ENCODE measurements around the gene ANK3.

The ANK3 gene

DNA sequence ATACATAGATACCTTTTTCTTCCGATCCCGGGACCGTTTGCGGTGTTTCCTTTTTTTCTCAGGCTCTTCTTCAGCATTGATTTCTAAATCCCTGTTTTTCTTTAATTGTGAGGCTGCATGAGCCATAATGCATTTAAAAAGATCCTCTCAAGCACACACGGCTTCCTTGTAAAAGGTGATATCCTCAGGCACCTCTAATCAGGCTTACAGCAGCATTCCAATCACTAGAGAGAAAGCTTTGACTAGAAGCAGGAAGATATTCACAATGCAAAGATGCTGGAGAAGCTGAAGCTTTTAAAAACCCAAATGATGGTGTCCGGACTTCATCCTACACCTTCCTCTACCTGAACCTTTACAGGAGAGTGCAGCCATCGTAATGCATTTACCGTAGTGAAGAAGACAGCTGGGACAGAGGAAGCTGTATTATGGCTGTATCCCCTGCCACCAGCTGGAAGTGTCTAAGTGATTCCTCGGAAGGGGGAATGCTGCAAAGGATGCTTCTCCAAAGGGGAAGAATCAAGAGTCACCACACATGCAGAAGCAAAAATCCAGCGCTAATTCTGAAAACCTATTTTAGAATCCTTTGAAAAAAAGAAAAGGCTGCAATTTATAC lies at the start of gene ANK3:
Gene ANK3 (minus strand): TSS at position 463 of the 613 bp plus-strand sequence. CDS start 337 bp downstream, at position 126.
- no peak for DNase-seq (ENCODE audit: low read depth)

DNA sequence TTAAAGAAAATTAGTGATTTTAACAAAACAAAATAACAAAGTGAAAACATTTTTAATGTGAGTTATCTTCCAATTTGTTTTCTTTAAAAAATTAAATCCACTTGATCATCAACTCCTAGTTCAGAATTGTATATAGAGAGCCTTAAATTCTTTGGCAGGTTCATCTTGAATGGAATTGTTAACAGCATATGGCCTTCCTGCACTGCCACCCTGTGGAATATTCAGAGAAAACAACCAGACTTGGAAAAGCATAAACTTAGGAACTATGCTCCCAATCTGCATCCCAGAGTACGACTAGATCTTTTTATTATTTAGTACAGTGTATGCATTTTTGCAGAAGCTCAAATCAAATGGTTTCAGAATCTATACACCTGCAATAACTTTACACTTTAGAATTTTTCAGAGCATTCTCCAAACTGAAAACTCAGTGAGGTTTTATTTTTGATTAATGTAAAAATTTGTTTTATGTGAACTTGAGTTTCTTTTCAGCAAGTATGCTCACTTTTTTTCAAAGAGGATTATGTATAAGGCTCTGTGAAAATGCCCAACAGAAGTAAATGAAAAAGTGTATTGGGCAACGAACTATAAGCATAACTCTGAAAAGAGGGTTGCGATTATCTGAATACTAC lies 44.9 kb upstream of the ANK3 start:
- DNase-seq (ENCODE audit: low read depth), result peak; percentile 69

DNA sequence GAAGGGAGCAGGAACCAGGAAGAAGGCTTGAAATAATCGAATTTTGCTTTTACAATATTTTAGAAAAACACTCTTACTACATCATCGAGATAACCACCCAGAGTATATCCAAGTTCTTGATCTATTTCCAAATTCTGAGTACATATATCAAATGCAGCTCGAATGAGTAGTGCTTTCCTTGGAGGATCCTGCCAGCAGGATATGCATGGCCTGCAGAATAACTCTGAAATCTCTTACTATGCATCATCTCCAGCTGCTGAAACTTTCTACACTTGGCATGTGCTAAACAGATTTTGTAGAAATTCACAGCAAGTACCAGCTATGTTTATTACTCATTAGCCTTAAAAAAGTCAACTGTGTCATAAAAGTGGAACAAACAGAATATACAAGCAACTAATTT lies 44.0 kb upstream of the ANK3 start:
- DNase-seq (ENCODE audit: low read depth), result peak; percentile 78

DNA sequence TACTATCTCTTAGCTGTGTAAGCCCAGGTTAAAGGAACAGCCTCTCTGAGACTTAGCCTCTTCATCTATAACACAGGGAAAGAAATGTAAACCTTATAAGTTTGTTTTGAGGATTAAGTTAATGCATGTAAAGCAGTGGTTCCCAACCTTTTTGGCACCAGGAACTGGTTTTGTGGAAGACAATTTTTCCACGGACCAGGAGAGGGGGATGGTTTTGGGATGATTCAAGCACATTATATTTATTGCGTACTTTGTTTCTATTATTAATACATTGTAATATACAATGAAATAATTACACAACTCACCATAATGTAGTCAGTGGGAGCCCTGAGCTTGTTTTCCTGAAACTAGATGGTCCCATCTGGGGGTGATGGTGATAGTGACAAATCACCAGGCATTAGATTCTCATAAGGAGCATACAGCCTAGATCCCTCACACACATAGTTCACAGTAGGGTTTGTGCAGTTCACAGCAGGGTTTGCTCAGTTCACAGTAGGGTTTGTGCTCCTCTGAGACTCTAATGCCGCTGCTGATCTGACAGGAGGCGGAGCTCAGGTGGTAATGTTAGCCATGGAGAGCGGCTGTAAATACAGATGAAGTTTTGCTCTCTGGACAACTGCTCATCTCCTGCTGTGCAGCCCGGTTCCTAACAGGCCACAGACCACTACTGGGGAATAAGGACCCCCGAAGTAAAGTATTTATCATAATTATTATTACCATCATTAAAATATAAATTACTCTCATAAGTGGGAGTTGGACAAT lies 41.3 kb upstream of the ANK3 start:
- peak; percentile 29 for DNase-seq (ENCODE audit: low read depth)

DNA sequence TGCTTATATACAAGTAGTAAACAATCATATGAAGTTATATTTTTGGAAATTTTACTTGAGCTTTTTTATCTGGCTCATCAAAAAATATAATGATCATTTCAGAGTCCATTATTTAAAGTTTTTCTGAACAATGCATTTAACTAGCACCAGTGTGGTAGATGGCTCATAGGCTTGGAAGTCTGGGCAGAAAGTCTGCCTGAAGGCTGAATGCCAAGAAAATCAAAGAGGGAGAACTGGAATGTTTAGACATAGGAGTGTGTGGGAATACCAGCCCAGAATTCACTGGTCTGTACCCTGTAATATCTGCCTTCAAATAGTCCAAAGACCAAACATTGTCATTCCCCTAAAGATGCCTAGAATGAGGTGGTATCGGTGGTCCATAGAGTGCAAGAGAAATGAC lies 40.3 kb upstream of the ANK3 start:
- DNase-seq (ENCODE audit: low read depth), result peak; percentile 92

DNA sequence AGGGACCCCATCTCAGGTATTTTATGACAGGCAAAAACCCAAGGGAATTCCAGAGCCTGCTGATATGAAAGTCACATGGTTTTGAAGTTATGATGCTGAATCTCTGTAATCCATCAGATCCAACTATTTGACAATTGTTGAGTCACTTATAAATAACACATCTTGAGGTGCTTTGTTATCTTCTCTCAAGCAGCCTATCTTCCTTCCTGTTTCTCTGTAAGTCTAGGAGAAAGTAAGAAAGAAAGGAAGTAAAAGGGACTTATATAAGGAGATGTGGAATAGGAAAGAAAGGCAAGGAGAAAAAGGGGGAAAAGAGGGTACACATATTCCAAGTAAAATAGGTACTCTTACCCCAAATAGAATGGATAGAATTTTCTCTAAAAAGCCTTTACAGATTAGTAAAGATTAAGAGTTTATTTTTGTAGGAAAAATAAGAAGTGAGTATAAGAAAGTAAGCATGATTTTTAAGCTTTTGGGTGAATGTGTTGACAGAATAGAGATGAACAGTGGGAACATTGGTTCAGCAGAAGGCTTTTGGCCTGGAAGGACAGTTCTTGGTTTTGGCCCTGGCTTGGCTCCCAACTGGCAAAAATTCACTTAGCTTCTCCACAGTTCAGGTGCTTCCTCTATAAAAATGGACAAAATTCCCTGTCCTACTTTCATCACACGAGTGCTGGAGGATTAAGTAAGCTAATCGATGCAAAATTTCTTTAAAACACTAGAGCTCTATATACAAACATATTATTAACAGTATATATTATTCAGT lies 39.6 kb upstream of the ANK3 start:
- no peak for DNase-seq (ENCODE audit: low read depth)

DNA sequence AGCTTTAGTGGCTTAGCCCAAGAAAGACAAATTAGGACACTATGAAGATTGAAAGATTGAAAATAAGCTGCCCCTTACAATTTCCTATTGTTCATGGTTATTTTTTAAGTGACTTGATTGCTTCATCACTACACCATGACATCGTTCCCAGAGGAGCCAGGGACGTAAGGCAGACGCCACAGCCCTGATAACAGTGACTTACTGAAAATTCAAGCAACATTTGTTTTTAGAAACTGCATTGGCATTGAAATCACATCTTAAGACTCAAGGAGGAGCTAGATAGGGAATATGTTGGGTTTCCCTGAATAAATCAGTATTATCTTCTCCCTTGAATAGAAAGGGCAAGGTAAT lies 38.7 kb upstream of the ANK3 start:
- no peak for DNase-seq (ENCODE audit: low read depth)

DNA sequence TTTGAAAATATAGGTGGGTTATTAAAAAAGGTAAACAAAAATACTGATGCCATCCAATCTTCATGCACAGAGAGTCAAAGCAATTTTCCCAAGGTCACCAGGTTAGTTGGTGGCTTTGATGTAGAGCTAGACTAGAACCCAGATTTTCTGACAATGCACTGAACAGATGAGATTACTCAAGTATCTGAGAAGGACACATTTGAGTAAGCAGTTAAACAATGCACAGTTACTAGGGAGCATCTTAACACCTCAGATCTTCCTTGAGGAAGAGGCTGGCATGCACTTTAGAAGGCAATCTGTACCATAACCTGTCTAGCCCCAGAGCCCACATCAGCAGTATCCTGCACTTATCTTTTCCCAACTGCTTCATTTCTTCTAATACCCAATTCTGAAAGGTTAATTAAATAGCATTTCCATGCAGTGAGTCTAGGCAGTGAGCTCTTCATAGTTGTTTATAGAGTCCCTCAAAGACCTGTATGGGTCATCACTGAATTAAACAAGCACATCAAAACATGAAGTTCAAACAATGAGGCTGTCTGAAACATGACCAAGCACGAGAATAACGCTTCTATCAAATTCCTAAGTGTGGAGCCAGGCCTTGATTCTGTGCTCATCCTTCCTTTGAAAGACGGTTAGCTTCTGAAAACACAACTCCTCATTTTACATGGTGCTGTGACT lies 38.2 kb upstream of the ANK3 start:
- peak; percentile 59 for DNase-seq (ENCODE audit: low read depth)

DNA sequence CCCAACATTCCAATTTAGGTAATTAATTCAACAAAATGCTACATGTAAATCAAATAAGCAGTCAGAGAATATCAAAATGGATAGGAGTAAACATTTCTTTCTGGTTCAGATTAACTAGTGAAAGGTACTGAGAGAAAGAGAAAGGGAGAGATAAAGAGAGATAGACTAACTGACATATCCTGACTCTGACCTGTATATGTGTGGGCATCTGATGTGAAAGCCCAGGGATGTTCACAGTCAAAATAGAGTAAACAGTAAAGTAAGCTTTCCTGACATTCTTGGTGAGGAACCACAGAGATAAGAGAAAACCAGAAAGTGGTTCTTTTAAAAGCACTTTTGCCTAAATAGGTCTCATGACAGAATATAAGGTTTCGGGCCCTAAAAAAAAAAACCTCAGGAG lies 37.5 kb upstream of the ANK3 start:
- no peak for DNase-seq (ENCODE audit: low read depth)

DNA sequence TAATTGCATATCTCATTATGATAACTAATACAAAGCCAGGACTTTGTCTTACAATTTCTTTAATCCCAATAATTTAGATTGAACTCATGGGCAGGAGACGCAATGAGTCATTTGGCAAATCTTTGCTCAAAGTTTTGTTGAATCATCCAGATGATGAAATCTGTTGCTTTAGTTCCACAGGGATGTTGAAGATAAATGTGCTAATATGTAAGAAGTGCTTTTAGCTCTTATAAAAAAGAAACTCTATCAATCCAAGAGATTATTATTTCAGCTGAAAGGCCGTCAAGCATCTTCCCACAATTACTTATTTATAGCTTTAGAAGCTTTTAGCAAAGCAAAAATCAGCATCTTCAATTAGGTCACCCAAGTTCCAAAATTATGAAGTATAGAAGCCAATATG lies 36.8 kb upstream of the ANK3 start:
- DNase-seq (ENCODE audit: low read depth), result peak; percentile 89

DNA sequence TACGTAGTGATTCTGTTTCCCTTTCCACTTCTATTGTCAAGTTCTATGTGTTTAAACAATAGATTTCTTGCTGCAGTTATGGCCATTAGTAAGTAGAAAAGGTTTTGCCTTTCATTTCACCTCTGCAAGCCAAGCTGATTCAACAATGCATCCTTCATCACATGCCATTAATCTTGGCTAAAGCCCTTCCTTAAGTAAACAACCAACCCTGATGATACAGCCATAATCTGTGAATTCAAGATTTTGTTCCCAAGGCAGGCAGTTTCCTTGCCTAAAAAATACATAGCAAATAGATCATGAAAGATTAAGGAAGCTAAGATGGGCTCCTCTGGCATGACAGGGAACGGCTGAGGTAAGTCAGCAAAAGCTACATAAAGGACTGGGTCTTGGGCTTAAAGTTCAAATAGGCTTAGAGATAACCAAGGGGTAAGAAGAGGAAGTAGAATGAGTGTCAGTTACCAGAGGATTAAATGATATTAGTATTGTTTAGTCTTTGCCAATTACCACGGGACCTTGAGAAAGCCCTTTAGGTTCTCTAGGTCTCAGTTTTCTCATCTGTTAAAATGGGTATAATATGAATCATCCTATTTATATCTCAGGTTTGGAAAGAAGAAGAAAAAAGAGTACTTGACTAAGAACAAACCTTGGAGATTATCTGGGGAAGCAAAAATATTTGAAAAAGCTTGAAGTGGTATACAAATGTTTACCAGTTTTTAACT lies 35.9 kb upstream of the ANK3 start:
- DNase-seq (ENCODE audit: low read depth), result peak; percentile 71

DNA sequence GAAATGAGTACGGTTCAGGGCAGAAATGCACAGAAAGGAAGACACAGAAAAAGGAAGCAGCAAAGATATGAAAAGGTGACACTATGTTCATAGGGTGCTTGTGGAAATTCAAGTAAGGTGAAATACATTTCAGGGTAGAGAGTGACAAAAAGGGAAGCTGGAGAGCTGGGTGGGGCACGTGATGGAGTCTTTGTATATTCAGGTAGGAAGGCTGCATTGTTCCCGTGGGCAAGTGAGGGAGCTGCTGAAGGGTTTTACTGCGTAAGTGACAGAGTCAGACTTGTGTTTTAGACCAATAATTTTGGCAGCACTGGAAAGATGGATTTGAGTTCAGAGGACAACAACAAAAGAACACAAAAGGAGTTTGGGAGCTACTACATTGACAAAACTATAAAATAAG lies 35.3 kb upstream of the ANK3 start:
- no peak for DNase-seq (ENCODE audit: low read depth)

DNA sequence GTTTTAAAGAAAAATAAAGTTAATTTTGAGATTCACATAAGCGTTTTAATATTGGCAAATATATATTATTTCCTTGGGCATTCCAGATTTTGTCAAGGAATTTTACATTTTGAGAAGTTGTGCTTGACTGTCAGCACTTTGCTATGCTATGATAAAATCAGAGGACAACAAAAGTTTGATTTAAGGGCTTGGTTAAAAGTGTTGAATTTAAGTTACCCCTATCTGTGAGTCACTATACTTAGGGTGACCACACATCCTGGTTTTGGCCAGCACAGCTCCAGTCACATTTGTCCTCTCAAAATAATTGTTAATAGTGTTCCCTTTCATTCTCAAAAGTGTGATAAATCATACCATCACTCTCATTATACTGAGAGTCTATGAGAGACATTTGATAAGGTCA lies 34.2 kb upstream of the ANK3 start:
- DNase-seq (ENCODE audit: low read depth), result peak; percentile 69

DNA sequence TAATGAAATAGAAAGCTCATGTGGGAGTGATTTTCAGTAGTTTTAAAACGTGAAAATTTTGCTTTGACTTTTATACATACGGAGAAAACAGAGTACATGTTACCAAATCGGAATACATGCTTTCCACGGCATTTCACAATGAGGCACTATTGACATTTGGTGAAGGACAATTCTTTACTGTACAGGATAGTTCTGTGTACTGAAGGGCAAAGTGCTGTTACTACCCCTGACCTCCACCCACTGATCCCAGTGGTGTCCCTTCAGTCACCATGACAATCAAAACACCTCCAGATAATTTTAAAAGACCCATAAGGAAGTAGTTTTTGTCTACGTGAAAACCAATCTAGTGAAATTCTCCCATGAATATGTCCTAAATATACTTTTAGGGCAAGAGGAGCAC lies 33.1 kb upstream of the ANK3 start:
- DNase-seq (ENCODE audit: low read depth), result no peak

DNA sequence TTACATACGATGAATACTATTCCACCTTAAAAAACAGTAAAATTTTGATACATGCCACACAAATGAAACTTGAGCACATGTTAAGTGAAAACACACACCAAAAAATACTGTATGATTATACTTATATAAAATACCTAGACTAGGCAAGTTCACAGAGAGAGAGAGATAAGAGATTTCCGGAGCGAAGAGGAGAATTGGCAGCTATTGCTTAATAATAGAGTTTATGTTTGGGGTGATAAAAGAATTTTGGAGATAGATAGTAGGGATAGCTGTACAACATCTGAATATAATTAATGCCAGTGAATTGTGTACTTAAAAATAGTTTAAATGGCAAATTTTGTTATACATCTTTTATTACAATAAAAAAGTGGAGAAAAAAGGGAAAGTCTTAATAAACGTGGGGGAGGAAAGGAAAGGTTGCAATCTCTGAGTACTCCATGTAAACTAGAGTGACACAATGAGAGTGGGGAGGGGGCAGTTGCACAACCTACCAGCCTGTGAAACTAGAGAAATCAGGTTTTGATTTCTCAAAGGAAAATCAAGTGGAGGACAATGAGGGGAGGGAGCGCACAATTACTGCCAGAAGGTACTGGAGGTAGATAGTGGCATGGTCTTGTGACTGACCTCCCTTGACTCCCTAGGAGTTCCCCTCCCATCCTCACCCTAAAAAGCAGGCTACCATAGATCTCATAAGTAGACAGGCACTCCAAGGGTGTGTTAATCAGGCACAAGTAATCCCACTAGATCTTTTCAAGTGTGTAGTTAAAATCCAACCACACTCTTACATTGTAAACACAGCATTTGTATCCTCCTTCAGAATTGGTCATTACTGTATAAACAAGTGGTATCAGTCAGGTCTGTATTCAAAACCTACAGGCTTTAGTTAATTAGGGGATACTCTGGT lies 31.6 kb upstream of the ANK3 start:
- DNase-seq (ENCODE audit: low read depth), result no peak

DNA sequence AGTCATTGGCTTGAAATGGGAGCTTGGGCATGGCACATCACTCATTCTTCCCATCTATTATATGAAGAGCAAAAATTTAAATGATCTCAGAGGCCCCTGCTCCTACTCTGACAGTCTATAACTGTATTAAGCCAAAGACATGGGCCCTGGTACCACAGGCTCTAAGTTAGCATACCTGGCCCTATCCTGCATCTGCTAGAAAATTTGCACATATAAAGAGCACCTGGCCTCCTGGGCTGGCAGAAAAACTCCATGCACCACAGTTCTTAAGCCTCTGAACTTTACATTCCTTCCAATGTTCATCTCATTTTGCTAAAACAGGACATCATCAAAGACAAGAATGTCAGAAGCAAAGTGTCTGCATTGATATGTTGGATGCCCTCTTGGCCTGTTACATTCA lies 29.6 kb upstream of the ANK3 start:
- no peak for DNase-seq (ENCODE audit: low read depth)

DNA sequence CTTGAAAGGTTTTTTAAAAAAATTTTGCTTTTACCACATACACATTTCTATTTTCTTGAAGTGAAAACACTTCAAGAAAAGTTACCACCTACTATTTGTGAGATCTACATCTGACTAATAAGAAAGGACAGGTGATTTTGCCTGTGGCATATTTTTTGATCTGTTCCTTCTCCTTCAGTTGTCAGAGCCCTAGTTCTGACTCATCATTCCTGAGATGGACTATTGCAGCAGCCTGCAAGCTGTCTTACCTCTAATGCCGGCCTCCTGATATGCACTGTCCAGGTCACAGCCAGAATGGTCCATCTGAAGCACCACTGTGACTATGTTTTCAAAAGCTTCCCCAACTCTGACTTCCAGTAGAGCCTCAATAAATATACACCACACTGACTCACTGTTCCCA lies 28.2 kb upstream of the ANK3 start:
- DNase-seq (ENCODE audit: low read depth), result no peak

DNA sequence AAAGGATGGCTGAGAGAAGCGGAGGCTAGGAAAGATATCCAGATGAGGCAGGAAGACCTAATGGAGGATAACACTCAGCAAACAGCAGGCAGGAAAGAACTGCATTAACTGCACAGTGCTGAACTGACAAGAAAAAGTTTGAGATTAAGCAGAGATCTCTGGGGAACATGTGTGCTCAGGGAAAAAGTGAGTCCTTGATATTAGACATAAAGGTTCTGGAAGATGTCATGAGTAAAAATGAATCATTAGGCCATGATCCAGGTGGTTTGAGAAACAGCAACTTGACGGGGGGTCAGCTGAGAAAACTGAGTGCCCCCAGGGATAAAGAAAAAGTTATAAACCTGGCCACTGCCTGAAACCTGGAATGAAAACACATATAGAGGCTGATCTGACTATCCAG lies 27.3 kb upstream of the ANK3 start:
- DNase-seq (ENCODE audit: low read depth), result no peak

DNA sequence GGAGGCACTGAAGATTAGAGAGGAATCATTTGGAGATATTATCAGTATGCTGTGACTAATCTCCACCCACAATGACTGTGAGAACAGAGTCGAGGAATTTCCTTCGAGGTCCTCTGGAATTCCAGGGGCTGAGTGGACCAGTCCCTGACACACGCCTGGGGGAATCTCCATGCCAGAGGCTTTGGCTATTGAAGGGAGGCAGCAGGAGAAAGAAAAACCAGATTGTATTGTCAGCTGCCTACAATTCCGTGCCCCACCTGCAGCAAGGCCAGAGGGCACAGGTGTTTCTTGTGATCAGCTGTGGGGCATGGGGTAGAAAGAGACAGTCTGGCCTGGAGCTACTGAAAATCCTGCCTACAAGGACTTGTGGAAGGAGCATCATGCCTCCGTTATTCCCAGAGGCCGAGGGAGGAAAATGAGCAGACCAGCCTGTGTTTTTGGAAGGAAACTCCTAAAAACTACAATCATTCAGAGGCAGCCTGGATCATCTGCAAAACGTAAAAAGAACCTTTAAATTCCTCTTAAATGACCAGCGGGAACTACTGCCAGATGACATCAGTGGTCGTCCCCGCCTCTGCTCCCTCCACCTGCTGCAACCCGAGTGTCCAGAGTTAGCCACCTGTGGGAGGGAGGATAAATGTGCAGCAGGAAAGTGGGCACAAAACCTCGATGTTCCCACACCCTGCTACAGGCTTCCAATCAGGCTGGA lies 25.4 kb upstream of the ANK3 start:
- peak; percentile 96 for DNase-seq (ENCODE audit: low read depth)

DNA sequence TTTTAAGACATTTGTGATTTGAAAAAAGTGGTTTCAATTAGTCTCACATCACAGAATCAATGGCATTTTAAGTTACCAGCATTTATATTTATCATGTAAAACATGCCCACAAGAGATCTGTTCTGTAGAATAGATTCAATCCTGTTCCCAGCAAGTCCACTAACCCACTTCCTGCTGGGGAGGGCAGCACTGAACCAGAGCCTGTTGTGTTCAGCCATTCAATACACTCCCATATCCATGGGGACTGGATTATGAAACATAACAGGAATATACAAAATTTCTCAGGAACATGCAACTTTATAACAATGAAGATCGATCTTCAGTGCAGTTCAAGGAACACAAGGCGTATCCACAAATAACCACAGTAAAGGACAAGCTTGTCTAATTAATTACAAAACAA lies 24.4 kb upstream of the ANK3 start:
- peak; percentile 43 for DNase-seq (ENCODE audit: low read depth)

Measured in EH (cell line).